DMS153 (cell line): ENCODE data around the gene CCDC93.
"Not testable (repeated sequence)": the region's sequence is repeated elsewhere in the genome, so short reads cannot be mapped to it uniquely, and the experiment has no call there.

Experiments
- DNase-seq: peaks from one replicate; lab custom pipeline; 2025; lab: John Stamatoyannopoulos, UW

CCDC93 gene

DNA sequence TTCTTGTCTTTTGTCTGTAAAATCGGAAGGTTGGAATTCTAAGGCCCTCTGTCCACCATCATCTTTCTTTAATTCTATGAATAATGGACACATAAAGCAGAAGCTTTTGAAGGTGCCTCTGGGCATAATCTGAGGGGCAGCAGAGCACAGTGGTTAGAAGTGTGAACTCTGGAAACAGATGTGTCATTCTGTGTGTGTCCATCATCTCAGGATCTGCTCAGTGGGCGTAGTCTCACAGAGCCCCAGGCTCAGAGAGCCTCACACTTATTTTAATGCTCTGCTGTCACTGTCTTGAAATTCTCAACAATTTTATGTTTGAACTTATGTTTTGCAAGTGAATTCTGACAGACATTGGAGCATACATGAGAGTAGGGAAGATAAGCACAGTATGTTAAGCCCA lies 31.0 kb upstream of the CCDC93 start:
- no peak for DNase-seq

DNA sequence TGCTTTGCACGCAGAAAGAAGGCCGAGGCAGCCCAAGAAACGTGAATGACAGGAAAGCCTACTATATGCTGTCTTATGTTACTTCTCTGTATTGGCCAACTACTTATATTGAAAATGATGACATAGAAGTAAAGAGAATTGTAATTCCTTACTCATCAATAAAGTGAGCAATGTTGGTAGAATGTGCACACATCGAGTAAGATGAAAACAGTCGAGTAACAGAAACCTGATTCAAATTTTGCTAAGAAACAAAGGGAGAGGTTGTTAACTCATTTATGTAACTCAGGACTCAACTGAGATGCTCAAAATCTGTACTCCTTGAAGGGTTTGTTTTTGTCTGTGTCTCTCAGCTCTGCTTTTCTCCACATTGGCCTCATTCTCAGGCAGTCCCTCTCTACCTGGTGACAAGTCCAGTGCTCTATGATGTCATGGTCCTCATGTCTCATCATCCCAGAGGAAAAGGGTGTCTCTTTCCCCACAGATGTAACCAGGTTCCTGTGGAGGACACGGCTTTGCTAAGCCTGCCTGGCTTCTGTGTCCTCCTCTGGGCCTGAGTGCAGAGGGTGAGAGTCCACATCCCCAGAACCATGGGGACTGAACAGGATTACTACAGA lies 30.3 kb upstream of the CCDC93 start:
- no peak for DNase-seq

DNA sequence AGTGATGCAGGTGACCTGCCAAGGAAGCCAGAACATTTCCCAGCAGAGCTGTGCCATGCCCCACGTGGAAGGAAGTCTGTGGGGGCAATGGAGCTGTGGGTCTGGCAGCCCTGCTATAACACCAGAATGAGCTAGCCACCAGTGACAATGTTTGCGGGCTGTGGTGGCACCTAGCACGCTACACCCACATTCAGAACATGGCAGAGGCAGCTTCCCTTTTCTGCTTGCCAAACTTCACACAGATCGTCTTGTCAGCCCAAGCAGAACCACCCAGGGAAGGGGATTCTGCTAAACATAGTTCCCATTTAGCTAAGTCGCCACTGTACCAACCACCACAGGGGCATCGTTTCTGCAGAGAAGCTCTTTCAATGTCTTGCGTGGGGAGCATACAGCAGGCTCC lies 27.0 kb upstream of the CCDC93 start:
- no peak for DNase-seq

DNA sequence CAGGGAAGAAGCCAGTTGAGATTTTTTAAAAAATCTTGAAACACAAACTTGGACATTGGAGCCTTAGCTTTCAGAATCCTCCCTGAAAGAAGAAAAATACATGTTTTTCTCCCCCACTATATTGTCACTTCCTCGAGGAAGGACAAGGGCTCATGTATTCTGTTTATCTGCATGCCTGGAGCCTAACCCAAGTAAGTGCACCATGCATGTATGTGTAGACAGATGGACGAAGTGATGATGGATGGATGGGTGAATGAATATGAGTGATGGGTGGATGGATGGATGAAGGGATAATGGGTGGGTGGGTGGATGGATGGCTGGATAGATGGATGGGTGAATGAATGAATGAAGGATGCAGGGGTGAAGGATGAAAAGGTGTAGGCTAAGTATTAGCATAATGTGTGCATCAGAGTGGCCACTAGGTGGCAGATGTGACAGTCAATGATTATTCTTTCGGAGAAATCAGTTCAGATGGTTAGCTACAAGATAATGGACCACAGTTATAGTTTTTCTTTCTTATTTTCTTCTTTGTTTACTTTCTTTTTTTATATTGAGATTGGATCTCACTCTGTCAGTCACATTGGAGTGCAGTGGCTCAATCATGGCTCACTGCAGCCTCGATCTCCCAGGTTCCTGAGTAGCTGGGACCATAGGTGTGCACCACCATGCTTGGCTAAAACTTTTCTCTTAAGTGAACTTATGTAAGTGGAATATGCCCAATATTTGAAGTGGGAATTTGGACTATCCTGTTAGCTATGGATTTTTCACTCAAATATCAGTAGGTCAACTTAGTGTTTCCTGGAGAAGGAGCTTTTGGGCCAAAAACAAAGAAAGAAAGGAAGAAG lies 18.5 kb upstream of the CCDC93 start:
- DNase-seq = no peak

GRCh38 chr2:118031566-118031965 lies 17.7 kb upstream of the CCDC93 start:
- DNase-seq = no peak

- DNase-seq = no peak
Measured at GRCh38 chr2:118029025-118029424, 15.2 kb upstream of the CCDC93 start.

- DNase-seq = no peak
Measured at GRCh38 chr2:118021356-118021755, 7.5 kb upstream of the CCDC93 start.

GRCh38 chr2:118019821-118020220 lies 6.0 kb upstream of the CCDC93 start:
- no peak for DNase-seq

DNA sequence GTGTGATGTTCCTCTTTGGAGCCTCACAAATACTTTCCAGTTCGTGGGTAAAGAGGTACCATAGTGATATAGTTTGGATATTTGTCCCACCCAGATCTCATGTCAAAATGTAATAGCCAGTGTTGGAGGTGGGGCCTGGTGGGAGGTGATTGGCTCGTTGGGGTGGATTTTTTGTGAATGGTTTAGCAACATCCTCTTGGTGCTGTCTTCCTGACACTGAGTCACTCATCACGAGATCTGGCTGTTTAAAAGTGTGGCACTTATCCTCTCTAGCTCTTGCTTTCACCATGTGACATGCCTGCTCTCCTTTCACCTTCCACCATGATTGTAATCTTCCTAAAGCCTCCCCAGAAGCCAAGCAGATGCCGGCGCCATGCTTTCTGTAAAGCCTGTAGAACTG lies 3.0 kb upstream of the CCDC93 start:
- no peak for DNase-seq

- not testable (repeated sequence) for DNase-seq
Measured at GRCh38 chr2:118015761-118016160, 1.9 kb upstream of the CCDC93 start.

- no peak for DNase-seq
Measured at GRCh38 chr2:118014492-118014824, 588 bp upstream of the CCDC93 start.

DNA sequence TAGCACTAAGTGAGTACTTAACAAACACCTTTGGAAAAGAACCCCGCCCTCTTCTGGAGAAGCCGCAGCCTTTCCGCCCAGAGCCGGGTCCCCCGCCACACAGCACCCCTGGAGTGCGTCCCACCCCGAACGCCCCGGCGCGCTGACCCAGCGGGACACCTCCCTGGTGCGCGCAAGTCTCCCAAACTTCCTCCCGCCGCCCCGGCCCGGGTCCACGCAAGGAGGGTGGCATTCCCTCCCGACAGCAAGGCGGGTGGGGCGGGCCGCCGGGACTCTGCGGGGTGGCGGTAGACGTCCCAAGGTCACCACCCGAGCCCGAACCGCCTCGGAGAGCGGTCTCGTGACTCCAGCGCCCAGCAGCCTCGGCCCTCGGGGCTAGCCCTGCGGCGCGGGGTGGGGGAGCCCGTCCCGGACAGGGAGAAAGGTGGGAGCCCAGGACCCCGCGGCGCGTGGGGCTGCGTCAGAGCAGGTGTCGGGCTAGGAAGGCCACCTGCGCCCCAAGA lies 598 bp downstream of the CCDC93 start:
- DNase-seq = no peak

DNA sequence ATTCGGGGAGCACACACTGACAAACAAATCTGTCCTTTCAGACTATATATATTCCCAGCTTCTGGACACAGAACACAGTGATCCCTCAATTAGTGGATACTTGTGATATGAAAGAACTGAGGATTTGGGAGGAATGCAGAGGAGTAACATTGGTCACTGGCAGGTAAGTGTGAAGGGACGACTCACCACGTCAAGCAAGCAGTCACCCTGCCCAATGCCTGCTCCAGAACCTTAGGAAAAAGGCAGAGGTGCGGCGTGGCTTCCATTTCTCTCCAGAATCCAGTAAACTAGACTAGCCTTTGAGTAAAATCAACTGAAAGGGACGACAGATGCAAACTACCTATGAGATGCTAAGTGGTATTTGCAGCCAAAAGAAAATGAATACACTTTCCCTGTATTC lies 1.1 kb downstream of the CCDC93 start:
- DNase-seq = no peak

- no peak for DNase-seq
Measured at GRCh38 chr2:118010473-118010872, 3.4 kb downstream of the CCDC93 start.

DNA sequence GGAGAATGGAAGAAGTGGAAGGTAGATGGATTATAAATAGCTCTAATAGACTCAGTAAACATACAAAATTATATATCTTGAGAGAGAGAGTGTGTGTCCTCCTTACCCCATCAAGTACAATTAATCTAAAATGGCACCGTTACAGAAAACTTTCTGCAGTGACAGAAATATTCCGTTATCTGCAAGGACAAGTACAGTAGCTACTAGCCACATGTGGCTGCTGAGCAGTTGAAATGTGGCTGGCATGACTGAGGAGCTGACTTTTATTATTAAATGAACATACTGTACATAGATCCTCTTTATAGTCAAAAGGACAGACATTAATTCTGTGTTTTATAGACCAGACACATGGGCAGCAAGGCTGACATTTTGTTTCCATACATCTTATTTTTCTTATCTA lies 7.0 kb downstream of the CCDC93 start:
- no peak for DNase-seq

DNA sequence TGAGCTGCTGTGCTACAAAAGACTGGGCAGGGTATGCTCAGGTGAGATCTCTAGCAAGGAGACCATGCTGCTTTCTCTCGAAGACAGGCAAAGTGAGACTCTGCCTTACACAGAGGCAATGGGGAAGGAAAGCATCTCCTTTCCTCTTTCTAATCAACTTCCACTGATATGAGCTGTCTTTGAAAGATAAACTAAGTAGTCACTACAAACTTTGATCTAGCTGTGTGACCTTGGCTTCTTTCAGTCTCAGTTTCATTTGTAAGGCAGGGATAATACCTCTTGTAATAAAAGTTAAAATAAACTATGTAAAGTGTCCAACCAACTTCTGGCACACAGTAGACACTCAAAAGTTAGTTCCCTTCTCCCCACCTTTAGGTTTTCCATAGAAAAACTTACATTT lies 7.5 kb downstream of the CCDC93 start:
- DNase-seq = no peak

DNA sequence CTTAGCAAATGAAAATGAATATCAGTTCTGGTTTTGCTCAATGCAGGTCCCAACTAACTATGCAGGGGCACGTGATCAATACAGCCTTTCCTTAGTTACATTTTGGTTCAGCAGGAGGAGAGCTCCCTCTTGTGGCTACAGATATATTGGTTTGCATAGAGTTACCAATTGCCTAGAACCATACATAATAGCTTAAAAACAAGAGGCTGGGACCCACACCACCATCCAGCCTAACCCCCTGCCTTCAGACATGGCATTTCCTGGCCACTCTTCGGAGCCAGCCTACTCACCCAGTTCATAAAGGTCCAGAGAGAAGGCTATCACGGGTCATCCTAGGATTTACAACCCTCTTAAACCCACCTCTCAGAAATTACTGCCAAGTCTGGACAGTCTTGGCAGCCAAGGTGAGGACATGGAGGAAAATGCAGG lies 10.5 kb downstream of the CCDC93 start:
- DNase-seq = peak; percentile 25

DNA sequence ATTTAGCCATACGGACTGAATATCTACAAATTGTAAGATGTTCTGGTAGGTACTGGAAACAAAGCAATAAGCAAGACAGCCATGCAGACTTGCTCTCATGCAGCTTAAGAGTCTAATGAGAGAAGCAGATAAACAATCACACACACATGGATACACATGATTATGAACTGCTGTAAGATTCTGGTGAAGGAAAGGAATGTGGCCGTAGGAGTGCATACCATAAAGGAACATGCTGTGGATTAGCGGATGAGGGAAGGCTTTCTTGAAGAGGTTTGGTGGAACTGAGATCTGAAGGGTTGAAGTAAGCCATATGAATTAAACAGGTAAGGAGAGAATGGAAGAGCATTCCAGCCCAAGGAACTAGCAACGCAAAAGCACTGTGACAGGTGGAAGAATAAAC lies 13.8 kb downstream of the CCDC93 start:
- DNase-seq = no peak

- DNase-seq = no peak
Measured at GRCh38 chr2:117997872-117998454, 15.9 kb downstream of the CCDC93 start.

- DNase-seq = no peak
Measured at GRCh38 chr2:117996525-117996924, 17.3 kb downstream of the CCDC93 start.

- DNase-seq = no peak
Measured at GRCh38 chr2:117994729-117995128, 19.1 kb downstream of the CCDC93 start.

GRCh38 chr2:117989854-117990438 lies 23.9 kb downstream of the CCDC93 start:
- DNase-seq = no peak

DNA sequence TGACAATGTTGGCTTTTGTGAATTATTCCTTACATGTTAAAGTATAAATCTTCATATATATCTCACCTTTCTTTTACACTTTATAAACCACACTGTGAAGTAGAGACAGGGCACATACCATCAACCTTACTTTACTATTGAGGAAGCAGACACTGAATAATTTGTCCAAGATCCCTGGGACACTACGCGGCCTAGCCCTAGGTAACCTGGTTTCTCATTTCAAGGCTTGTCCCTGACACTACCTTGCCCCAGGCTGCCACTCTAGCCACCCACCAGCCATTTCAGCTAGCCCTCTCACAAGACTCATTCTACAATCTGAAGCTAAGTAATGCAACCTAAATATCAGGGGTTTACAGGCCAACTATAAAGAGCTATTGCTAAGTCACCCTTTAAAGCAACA lies 26.7 kb downstream of the CCDC93 start:
- no peak for DNase-seq
